HG03196 (cell line): ENCODE measurements around the gene VRK3.

Source experiments
- ATAC-seq: cut with Tn5 transposase; IDR thresholded peaks from one replicate; pipeline ENCODE4 v1.9.1; 2021; ENCODE audit not compliant: unreplicated experiment

VRK3 gene

DNA sequence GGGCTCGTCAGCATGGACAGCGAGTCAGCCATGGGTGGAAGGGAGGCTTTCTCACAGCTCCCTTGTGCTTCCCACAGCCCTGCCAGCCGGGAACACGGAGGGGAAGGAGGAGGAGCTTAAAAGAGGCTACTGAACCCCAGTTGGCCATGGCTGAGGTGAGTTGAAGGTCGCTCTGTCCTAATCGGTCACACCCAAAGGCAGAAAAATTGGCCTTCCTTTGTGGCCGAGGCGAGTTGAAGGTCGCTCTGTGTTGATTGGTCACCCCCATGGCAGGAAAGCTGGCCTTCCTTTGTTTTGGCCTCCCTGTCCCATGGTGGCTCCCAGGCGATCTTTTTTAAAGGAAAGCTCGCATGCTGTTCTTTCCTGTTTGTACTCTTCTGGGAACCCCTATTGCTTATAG is 5.8 kb upstream of the VRK3 start:
- ATAC-seq = no peak

DNA sequence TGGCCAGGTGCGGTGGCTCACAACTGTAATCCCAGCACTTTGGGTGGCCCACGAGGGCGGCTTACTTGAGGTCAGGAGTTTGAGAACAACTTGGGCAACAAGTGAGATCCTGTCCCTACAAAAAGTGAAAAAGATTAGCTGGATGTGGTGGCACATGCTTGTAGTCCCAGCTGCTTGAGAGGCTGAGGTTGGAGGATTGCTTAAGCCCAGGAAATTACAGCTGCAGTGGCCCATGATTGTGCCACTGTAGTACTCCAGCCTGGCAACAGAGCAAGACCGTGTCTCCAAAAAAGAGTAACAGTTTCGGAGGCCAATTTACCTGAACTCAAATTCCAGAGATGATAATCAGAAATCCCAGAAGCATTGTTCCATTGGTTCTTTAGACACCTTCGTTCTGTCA is 5.1 kb upstream of the VRK3 start:
- ATAC-seq = no peak

DNA sequence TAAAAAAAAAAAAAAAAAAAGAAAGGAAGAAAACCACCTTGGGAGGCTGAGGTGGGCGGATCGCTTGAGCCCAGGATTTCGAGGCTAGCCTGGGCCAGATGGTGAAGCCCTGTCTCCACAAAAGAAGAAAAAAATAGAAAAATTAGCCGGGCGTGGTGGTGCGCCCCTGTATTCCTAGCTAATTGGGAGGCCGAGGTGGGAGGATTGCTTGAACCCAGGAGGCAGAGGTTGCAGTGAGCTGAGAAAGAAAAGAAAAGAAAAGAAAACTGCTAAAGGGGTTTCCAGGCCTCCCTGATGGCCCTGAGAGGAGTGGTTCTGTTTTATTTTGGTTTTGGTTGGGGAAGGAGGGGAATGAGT is 1.4 kb upstream of the VRK3 start:
- ATAC-seq = no peak

DNA sequence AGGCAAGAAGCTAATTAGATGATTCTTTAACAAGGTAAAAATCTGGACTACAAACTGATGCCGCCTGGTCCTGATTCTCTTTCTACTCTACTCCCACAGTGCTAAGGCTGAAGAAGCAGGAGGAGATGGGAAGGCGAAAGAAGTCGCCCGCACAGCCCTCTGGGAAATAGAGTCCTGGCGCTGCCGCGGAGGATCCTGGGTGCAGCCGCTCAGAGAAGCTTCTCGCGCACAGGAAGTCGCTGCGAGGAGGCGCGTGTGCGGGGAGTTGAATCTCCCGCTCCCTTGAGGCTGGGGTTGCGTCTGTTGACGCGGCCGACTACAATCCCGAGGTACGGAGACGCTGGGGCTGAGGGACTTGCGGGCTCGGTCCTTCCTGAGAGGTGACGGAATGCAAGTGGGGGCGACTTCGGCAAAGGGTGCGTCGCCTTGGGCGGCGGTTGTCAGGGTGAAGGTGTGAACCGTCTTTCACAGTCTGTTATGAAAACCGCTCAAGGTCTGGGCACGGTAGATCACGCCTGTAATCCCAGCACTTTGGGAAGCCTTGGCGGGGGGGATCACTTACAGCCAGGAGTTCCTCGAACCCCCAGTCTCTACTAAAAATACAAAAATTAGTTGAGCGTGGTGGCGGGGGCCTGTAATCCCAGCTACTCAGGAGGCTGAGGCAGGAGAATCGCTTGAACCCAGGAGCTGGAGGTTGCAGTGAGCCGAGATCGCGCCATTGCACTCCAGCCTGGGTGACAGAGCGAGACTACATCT is 800 bp upstream of the VRK3 start, which contains the start of gene ZNF473:
Gene ZNF473 (plus strand): TSS at position 212 of the 756 bp plus-strand sequence. CDS start 5,078 bp downstream, outside the sequence.
- ATAC-seq = peak; percentile 76

DNA sequence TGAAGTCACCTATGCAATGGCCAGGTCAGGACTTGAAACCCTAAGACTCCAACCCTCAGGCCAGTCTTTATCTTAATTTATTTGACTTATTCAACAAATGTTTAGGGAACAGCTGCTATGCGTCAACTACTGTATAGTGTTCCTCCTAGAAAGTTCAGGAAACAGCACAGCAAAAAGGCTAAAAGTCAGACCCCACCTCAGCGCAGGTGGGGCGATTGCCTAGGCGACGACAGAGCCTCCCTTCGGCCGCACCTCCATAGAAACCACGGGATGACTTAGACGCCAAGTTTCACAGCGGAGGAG is 502 bp downstream of the VRK3 start:
- ATAC-seq = no peak

DNA sequence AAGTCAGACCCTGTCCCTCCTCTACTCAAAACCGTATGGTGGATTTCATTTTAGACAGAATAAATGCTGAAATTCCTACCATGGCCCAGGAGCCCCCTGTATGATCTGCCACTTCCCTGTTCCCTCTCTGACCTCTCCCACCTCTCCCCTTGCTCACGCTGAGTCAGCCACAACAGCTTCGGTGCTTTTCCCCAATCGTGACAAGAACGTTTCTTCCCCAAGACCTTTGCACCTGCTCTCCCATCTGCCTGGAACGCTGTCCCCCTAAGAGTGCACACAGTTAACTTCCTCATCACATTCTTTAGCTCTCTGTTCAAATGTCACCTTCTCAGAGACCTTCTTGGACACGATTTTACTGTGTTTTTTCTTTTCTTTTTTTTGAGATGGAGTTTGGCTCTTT is 2.3 kb downstream of the VRK3 start:
- ATAC-seq = no peak

DNA sequence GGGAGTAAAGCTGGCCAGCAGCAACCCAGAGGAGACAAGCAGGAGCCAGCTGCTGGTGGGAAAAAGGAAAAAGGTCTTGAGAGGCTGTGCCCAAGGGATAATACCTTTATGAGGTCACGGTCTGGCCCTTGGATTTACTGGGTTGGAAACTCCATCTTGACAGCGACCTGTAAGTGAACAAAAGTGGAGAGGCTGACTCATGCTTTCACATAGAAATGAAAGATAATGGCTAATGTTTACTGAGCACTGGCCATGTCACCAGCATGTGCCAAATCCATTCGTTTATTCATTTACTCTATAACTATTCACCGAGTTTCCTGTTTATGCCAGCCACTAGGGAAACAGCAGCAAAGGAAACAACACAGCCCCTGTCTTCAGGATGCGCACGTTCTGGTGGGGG is 4.7 kb downstream of the VRK3 start:
- ATAC-seq = no peak

DNA sequence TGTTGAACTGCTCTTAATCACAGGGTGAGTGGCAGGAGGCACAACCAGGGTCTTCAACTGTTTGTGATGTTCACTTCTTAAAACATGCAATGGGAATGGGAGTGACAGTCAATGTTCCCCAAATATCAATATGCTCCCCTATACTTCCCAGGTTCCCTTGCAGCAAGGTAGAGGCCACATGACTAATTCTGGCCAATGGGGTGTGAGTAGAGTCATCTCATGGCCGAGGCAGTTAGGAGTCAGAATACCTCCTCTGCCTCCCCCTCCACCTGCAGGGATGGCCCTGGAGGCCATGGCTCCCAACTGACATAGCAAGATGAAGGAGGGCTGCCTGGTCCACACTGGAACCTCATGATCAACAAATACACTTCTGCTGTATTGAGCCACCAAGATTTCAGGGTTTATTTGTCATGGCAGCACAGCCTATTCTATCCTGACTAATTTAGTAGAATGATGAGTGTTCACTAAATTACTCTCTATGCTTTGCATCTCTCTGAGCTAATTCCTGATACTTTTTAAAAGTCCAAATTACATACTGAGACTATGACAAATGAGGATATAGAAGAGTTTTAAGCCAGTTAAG is 8.9 kb downstream of the VRK3 start:
- no peak for ATAC-seq

DNA sequence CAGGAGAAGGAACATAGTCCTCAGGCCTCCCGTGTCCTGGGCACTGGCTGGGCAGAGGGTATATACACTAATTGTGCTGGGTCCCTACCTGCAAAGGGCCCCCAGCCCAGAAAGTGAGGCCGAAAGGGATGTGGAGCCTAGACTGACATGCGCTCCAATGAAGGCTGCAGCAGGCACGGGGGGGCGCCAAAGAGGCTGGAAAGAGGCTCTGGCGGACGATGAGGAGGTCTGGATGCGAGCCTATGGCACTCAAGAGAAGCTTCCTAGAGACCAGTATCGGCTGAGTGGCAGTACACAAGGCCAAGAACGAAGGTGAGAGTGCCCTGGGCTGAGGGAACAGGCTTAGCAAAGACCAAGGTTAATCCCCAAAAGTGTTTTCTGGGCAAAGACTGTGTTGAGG is 16.6 kb downstream of the VRK3 start:
- ATAC-seq = no peak

DNA sequence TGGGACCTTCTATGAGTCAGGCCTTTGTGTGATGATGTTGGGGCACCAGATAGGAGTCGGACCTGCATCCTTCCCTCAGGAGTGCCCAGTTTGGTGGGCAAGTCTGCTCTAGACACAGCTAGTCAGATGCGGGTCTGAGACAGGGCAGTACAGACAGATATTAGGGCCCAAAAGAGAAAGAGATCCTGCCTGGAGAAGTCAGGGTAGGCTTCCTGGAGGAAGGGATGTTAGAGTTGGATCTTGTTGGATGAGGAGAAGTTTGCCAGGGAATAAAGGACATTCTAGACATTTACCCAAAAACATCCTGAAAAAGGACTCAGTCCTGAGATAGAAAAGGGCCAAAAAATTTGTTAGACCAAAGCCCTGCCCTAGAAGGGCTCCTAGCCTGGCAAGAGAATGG is 17.2 kb downstream of the VRK3 start:
- no peak for ATAC-seq

DNA sequence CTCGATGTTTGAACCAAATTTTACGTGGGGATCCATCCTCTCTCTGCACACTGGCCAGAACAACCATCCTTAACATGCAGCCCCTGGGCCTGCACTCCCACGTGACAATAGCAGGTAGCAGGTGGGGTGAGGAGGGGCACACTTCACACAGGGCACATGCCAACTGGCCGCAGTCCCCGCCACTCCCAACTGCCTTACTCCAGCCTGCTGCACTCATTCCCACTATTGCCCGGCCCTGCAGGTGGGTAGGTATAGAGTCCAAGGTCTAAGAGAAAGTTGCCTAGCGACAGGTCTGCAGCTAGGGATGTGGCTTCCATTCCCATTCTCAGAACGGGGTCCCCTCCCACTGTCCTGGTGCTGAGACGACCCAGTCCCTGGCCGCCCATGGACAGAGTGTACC is 18.0 kb downstream of the VRK3 start:
- no peak for ATAC-seq

DNA sequence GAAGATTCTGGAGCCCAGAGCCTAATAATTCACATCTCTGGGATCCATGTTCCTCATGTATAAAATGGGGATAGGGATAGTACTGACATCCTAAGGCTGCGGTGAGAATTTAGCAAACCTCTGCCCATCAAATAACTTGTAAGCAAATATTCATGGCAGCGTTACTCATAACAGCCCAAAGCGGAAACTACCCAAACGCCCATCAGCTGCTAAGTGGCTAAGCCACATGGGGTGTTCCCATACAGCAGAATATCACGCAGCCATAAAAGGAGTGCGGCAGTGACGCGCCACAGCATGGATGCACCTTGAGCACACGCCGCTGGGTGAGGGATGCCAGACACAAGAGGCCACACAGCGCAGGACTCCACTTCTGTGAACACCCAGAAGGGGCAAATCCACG is 19.7 kb downstream of the VRK3 start:
- no peak for ATAC-seq

DNA sequence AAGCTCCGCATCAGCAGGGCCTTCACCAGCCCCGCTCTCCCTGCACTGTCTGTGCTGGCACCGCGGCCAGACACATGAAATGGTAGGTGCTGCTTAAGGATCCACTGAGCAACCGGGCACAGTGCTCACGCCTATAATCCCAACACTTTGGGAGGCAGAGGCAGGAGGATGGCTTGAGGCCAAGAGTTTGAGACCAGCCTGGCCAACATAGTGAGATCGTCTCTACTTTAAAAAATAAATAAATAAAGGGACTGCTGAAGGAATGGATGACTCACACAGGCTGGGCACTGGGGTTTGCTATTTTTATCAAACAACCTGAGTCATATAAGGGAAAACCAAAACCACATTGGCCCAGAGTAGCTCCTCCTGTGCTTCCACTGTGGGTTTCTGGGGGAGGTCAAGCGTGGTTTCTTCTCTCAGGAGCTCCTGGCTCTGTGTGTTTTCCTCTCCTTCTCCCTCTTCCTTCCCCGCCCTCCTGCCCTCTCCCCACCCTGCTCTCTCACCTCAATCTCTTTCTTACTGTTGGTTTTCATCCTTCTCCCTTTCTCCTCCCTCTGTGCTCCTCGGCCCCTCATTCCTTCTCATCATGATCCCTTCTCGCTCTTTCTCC is 21.3 kb downstream of the VRK3 start:
- ATAC-seq = no peak

DNA sequence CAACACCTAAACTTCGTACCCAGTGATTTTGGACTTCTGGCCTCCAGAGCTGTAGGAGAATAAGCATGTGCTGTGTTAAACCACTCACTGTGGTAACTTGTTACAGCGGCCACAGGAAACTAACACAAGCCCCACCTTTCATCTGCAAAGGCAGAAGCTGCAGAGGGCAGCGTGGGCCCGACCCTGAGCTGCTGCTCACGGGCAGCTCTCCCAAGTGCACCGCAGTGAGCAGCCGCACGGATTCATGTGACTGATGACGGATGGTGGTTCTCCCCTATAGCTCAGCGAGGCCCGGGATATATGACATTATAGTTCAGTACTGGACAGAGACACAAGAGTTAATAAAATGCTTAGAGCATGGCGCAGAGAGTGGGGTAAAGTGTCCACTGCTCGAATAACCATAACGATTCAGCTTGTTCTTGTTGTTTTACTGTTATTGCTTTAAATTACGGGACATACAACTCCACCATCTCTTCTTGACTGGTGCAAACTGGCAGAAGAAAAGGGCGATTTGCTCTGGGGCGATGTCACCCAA is 21.9 kb downstream of the VRK3 start:
- ATAC-seq = no peak

DNA sequence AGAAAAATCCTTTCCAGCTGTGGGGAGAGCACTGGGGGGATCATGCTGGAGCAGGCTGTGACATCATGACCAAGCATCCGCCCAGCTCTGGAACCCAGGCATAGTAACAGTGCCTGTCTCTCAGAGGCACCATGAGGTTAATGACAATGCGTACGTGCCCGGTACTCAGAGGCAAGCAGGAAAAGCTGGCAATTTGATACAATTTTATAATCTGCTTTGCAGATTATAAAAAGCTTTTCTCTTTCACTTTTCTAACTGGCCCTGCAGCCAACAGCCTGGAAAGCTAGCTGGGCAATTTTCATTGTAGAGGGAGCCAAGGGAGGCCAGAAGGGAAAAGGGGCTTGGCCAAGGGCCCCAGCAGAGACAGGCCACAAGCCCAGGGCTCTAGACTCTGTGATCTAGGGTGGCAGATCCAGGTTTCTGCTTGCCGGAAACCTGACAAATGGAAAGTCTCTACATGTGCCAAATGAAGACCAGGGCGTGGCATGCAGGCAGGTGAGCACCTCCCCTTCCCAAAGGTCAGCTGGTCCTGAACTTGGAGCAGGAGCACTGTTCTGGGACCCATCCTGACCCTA is 22.7 kb downstream of the VRK3 start:
- ATAC-seq = no peak

DNA sequence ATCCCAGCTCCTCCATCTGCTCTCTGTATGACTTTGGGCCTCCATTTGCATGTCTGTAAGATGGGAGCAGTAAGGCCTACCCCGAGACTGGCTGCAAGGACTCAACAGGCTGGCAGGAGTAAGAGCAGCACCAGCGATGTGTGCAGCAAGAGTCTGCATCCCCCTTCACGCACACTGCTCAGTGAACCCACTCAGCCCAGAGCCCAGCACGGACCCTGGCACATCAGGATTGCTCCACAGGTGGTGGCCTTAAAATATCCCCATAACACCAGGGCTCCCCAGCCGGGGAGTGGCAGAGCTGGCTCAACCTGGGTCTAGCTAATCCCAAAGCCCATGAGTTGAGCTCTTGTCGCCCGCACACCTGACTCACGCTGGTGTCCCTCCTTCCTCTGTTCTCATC is 23.4 kb downstream of the VRK3 start:
- no peak for ATAC-seq

DNA sequence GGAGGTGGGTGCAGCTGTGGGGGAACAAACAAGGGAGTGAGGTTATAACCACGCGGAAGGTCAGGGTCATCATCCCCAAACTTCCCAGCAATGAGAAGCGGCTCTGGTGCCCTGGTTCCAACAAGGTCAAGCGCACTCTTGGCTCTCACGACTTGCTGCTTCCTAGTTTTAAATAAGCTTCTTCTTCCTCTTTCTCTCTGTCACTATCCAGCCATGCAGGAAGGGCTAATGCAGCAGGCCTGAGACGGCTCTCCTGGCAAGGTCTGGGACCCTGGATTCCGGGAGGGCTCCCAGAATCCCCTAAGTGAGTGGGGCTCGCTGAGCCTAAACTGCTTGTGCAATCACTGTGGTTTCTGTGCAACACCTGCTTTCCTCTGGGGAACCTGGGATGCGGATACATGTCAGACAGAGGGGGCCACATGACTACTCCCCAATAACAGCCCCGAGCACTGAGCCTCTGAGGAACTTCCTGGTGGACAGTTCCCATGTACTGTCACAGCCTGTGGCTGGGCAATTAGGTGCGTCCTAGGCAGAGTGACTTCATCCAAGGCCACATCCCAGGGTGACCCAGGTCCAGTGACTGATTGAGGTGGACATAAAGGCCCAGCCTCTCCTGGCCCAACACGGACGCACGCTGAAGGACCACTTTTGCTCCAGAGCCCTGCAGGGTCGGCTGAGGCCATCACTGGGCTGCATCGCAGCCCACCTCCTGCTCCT is 24.2 kb downstream of the VRK3 start:
- ATAC-seq = no peak

DNA sequence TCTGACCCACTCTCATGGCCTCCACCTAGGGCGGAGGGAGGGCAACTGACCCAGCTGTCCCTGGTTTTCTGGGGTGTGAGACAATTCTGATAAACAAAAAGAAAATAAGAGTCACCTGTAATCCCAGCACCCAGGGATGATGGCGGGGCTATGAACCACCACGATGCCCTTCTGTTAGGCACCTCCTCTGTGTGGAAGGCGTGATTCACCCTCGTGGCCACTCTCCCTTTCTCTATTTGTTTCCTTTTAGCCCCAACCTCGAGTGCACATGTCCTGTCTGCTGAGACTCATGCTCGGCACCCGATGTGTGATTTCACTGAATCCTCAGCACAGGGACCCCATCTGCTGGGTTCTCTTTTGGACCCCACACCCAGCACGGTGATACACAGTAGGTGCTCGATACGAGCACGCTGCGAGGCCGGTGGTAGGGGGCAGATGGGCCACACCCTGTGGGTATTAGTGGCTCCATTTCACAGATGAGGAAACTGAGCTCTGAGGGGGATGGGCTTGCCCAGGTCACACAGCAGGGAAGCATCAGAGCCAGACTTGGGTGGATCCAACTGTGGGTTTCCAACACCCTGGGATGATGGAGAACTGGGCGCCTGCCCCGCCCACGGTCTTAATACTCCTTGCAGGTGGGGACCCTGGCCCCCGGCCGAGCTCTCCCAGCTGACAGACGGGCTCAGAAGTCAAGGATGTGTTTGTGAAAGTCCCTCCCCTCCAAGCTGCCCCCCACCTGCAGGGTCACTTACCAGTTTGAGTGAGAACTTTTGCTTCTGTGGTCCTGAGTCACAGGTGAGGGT is 24.9 kb downstream of the VRK3 start:
- no peak for ATAC-seq

DNA sequence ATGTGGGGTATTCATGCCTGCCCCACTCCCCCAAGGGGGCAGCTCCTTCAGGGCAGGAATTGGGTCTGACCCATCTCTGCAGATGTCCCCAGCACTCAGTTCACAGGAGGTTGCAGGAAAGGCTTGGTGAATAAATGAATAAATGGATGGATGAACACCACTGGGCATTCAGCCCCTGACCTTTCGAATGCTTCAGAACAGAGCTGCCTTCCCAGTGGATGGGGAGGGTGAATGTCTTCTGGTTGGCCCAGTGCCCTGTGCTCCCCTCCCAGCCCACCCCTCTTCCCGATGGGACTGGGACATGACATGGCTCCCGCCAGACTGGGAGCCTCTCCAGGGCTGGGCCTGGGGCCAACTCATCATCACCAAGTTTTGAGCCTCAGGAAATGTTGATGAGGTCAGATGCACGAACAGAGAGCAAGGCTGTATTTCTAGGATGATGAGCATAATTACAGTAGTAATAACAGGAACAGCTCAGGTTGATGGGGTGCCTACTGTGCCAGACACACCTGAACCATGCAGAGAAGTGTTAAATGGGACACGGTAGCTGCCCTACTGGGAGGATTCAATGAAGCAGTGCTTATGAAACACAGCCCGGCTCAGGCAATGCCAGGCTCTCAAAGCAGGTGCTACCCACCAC is 25.7 kb downstream of the VRK3 start:
- no peak for ATAC-seq

DNA sequence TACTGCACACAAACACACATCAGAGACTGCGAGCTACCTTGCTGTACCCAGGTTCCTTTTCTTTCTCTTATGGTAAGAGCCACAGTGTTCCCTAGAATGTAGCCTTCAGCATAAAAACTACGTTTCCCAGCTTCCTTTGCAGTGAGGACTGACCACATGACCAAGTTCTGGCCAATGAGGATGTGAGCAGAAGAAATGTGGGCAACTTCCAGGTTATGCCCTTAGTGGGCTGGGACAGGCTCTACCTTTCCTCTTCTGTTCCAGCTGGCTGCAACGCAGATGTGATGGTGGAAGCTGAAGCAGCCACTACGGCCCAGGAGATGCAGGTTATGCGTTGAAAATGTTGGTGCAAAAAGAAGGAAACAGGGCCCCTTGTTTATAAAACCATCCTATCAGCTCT is 27.5 kb downstream of the VRK3 start:
- no peak for ATAC-seq
